Muscle of leg (tissue), 11 donors: ENCODE measurements around the gene ZFR. TPM values are rescaled to one million over a fixed set of nuclear protein-coding genes. Genes with fewer than 3 reads are reported as not detected.
A peak's percentile ranks its signal among the peaks of the same experiment; 100 is the strongest.
"Not testable (repeated sequence)": the region's sequence is repeated elsewhere in the genome, so short reads cannot be mapped to it uniquely, and the experiment has no call there.

ENCODE experiments used
- DNase-seq: peaks from one replicate; pipeline ENCODE4 v3.0.0; 2013
- H3K27ac ChIP-seq: one replicate; pipeline ENCODE4 v1.5.1; 2013; ENCODE audit warnings: mild to moderate bottlenecking, low read length, control low read depth
- H3K27me3 ChIP-seq: one replicate; pipeline ENCODE4 v1.6.1; 2013; ENCODE audit warnings: low read length; ENCODE audit not compliant: control insufficient read depth, insufficient read depth
- H3K36me3 ChIP-seq: one replicate; pipeline ENCODE4 v1.6.1; 2013; ENCODE audit warnings: low read length; ENCODE audit not compliant: control insufficient read depth, insufficient read depth
- H3K4me1 ChIP-seq: one replicate; pipeline ENCODE4 v1.6.1; 2013; ENCODE audit warnings: low read length; ENCODE audit not compliant: control insufficient read depth, insufficient read depth
- H3K4me3 ChIP-seq: one replicate; pipeline ENCODE4 v1.5.1; 2013; ENCODE audit warnings: low read length, control low read depth
- H3K9me3 ChIP-seq: replicated peaks from 2 replicates; pipeline ENCODE4 v1.6.1; 2013; ENCODE audit warnings: low read depth, low read length; ENCODE audit not compliant: control insufficient read depth
- WGBS: methylation state at CpG from one replicate; pipeline ENCODE4 v1.1.5; 2013; ENCODE audit warnings: missing lambda C conversion rate; ENCODE audit not compliant: insufficient coverage; 5-methylcytosine and 5-hydroxymethylcytosine counted together
- polyA plus RNA-seq, 8 donors: library from polyadenylated mRNA; unstranded; fragments of 120-200 nt; gene quantifications; one replicate each; pipeline versions ENCODE4 v1.2.1 to v1.2.3, GENCODE V29; 2013; ENCODE audit warnings: inconsistent platforms in 1 of 8, low replicate concordance in 1 of 8; ENCODE audit not compliant: insufficient read length in 8 of 8, insufficient read depth in 1 of 8
- total RNA-seq: library from RNA; stranded (reverse); fragments of 120-200 nt; gene quantifications from one replicate; pipeline ENCODE4 v1.2.4, GENCODE V29; 2013

ZFR gene
- total and polyA plus RNA-seq, 9 donors = 65.0 to 93.9 (median 81.5) TPM

- WGBS = no CpG with 5 or more reads among the region's 3 CpGs
- Histone ChIP-seq H3K27me3 (no peaks in the 10 kb centered on the region), H3K27ac (no peak overlapping the region), H3K36me3 (peaks cover 8% of the 10 kb centered on the region), H3K4me3 (no peak overlapping the region), H3K9me3 (no peaks in the 10 kb centered on the region), H3K4me1 (peaks cover 11% of the 10 kb centered on the region)
- DNase-seq = no peak
Observed at GRCh38 chr5:32439086-32439642, 5.4 kb downstream of the ZFR start.

GRCh38 chr5:32436553-32437242 lies 7.8 kb downstream of the ZFR start:
- peaks cover 9% of the 10 kb centered on the region for H3K36me3 ChIP-seq
- no peaks in the 10 kb centered on the region for H3K9me3 ChIP-seq
- no peak overlapping the region for H3K27ac ChIP-seq
- DNase-seq = no peak
- H3K4me3 ChIP-seq = no peak overlapping the region
- no CpG with 5 or more reads among the region's 4 CpGs for WGBS
- peaks cover 2% of the 10 kb centered on the region for H3K4me1 ChIP-seq
- no peaks in the 10 kb centered on the region for H3K27me3 ChIP-seq

- H3K9me3 ChIP-seq = no peaks in the 10 kb centered on the region
- H3K27ac ChIP-seq = no peak overlapping the region
- no peak for DNase-seq
- WGBS = no CpG with 5 or more reads among the region's 3 CpGs
- no peaks in the 10 kb centered on the region for H3K27me3 ChIP-seq
- no peak overlapping the region for H3K4me3 ChIP-seq
- H3K4me1 ChIP-seq = no peaks in the 10 kb centered on the region
- peaks cover 4% of the 10 kb centered on the region for H3K36me3 ChIP-seq
Observed at GRCh38 chr5:32435383-32435782, 9.2 kb downstream of the ZFR start.

GRCh38 chr5:32434221-32434620 lies 10.3 kb downstream of the ZFR start:
- no peak for DNase-seq
- WGBS = no CpG with 5 or more reads among the region's 1 CpG
- Histone ChIP-seq H3K9me3 (no peaks in the 10 kb centered on the region), H3K27ac (no peak overlapping the region), H3K36me3 (peaks cover 8% of the 10 kb centered on the region), H3K27me3 (no peaks in the 10 kb centered on the region), H3K4me3 (no peak overlapping the region), H3K4me1 (no peaks in the 10 kb centered on the region)

GRCh38 chr5:32432633-32433032 lies 11.9 kb downstream of the ZFR start:
- H3K27me3 ChIP-seq = no peaks in the 10 kb centered on the region
- no peak overlapping the region for H3K27ac ChIP-seq
- no peaks in the 10 kb centered on the region for H3K9me3 ChIP-seq
- no peak overlapping the region for H3K4me3 ChIP-seq
- no peak for DNase-seq
- no CpG with 5 or more reads among the region's 3 CpGs for WGBS
- peaks cover 9% of the 10 kb centered on the region for H3K36me3 ChIP-seq
- no peaks in the 10 kb centered on the region for H3K4me1 ChIP-seq

- not testable (repeated sequence) for DNase-seq
- WGBS = 94% methylated on average over 2 of the region's 4 CpGs
Observed at GRCh38 chr5:32430825-32431224, 13.7 kb downstream of the ZFR start.

GRCh38 chr5:32428426-32428825 lies 16.1 kb downstream of the ZFR start:
- H3K4me1 ChIP-seq = no peaks in the 10 kb centered on the region
- peaks cover 9% of the 10 kb centered on the region for H3K36me3 ChIP-seq
- DNase-seq = no peak
- WGBS = 80% methylated on average over 1 of the region's 4 CpGs
- no peak overlapping the region for H3K27ac ChIP-seq
- no peaks in the 10 kb centered on the region for H3K27me3 ChIP-seq
- H3K4me3 ChIP-seq = no peak overlapping the region
- peaks cover 8% of the 10 kb centered on the region for H3K9me3 ChIP-seq

More at GRCh38 chr5:32430825-32431224, 13.7 kb downstream of the ZFR start:
- H3K4me3 ChIP-seq, H3K4me1 ChIP-seq, H3K27me3 ChIP-seq, H3K27ac ChIP-seq, H3K36me3 ChIP-seq, H3K9me3 ChIP-seq: not testable (repeated sequence)

GRCh38 chr5:32426440-32427151 lies 17.9 kb downstream of the ZFR start:
- peaks cover 5% of the 10 kb centered on the region for H3K4me1 ChIP-seq
- DNase-seq = no peak
- peaks cover 5% of the 10 kb centered on the region for H3K36me3 ChIP-seq
- 93% methylated on average over 2 of the region's 7 CpGs for WGBS
- H3K9me3 ChIP-seq = peaks cover 8% of the 10 kb centered on the region
- no peak overlapping the region for H3K27ac ChIP-seq
- no peak overlapping the region for H3K4me3 ChIP-seq
- no peaks in the 10 kb centered on the region for H3K27me3 ChIP-seq

- H3K36me3 ChIP-seq = no peaks in the 10 kb centered on the region
- no CpG with 5 or more reads among the region's 4 CpGs for WGBS
- peaks cover 10% of the 10 kb centered on the region for H3K4me1 ChIP-seq
- no peak for DNase-seq
- H3K27me3 ChIP-seq = no peaks in the 10 kb centered on the region
- H3K27ac ChIP-seq = no peak overlapping the region
- peaks cover 8% of the 10 kb centered on the region for H3K9me3 ChIP-seq
- no peak overlapping the region for H3K4me3 ChIP-seq
Observed at GRCh38 chr5:32422697-32423096, 21.8 kb downstream of the ZFR start.

- peaks cover 10% of the 10 kb centered on the region for H3K4me1 ChIP-seq
- no peak for DNase-seq
- no peak overlapping the region for H3K4me3 ChIP-seq
- H3K27me3 ChIP-seq = no peaks in the 10 kb centered on the region
- H3K9me3 ChIP-seq = no peaks in the 10 kb centered on the region
- peak overlapping the region; percentile 22 for H3K27ac ChIP-seq
- H3K36me3 ChIP-seq = peaks cover 5% of the 10 kb centered on the region
Observed at GRCh38 chr5:32421075-32421474, 23.5 kb downstream of the ZFR start.
